NCI-H1417 (cell line): ENCODE data around the gene RYR2.

Source experiments
- DNase-seq, 3 experiments: peaks; one replicate each; lab custom pipeline; 2025; lab: John Stamatoyannopoulos, UW

Gene RYR2

DNA sequence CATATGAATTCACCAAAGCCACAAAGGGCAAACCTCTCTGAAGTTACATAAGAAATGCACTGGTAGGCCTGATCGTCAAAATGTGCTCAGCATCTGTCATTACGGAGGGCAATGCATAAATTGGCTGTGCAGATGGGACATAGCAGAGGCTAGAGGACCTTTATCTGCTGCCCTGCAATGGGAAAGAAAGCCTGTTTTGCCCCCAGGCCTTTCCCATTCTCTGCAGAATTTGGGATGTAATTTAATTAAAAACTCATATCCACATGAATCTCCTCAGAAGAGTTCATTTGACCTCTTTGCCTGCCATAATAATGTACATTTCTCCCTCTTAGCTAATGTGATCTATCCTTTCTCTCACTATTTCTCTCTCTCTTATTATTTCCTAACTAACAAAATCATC lies 690.7 kb downstream of the RYR2 start:
- DNase-seq: no peak

GRCh38 chr1:237736372-237737029 lies 694.5 kb downstream of the RYR2 start:
- DNase-seq: peak in 1 of 3 experiments; percentile 8

- no peak for DNase-seq
These were observed 695.5 kb downstream of the RYR2 start for GRCh38 chr1:237737448-237737847.

DNA sequence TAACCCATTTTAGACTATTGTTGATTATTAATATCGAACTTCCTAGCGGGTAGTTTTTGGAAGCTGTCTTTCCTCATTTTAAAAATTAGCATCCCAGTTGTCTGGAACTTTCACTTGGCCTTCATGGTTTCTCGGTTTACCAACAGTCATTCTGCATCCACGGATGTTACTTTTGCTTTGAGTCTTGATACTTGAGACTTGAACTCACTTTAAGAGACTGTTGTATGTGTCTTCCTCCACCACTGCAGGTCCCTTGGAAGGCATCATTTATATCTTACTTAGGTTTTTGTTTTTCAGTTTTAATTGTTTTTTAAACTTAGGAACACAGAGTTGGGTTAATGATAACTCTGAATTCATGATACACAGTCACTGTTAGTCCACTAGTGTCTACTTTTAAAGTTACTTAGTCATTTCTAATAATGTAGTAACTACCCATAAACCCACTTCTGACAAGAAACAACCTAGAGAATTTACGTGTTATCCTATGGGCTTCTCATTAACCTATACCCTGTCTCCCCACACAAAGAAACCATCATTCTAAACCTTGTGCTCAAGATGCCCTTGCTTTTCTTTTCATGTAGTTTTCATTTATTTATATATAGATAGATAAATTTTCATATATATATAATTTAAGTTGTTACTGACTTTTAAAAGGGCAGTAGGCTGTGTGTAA lies 696.1 kb downstream of the RYR2 start:
- no peak for DNase-seq

DNA sequence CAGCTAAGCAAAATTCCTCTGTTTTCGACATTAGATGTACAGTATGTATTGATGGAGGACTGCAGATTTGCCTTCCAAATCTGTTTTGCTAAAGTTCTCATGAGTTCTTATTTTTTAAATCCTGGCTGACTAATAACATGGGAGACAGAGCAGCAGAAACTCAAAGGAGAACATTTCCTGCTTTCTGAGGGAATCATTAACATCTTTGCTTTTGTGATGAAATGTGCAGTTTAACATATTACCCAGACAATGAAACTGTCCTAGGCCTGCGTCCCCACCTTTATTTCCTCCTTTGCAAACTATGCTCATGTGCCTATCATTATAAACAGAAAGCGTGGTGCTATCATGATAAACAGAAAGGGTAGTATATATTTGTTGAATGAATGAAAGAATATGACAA lies 698.9 kb downstream of the RYR2 start:
- DNase-seq: no peak

GRCh38 chr1:237745545-237745944 lies 703.6 kb downstream of the RYR2 start:
- DNase-seq: no peak

- no peak for DNase-seq
These were observed 706.4 kb downstream of the RYR2 start for GRCh38 chr1:237748171-237748960.

- DNase-seq: no peak
These were observed 707.1 kb downstream of the RYR2 start for GRCh38 chr1:237749122-237749521.

DNA sequence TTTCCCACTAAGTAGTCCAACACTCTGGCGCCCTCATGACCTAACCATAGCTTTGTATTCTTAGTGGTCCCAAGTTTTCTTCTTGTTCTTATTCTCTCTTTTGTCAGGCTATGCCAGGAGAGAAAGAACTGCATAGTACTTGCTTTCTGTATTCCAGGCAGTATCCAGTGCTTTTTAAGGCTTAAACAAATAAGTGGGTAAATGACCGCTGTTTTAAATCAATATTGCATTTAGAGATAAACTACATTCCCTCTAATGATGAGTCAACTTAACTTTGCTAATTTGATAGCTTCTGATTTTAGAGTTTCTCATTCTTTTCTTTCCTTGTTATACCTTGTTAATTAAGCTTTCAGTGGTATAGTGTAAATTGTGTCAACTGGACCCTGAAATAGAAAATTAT lies 709.1 kb downstream of the RYR2 start:
- DNase-seq: no peak

DNA sequence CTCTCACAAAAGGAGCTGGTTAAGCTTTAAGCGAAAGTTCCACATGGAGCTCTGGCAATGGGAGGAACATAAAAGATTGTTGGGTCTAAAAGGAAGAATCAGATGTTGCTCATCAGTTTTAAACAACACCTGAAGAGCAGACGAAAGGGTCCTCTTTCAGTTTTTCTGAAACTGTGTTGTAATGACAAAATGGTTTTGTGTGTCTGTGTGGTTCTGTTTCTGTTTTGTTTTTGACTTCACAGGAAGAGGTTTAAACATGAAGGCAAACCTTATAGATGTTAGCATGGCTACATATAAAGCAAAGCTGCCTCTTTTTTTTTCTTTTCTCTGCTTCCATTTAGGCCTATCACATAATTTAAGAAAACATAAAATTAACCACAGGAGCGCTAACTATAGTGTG lies 712.6 kb downstream of the RYR2 start:
- DNase-seq: no peak

DNA sequence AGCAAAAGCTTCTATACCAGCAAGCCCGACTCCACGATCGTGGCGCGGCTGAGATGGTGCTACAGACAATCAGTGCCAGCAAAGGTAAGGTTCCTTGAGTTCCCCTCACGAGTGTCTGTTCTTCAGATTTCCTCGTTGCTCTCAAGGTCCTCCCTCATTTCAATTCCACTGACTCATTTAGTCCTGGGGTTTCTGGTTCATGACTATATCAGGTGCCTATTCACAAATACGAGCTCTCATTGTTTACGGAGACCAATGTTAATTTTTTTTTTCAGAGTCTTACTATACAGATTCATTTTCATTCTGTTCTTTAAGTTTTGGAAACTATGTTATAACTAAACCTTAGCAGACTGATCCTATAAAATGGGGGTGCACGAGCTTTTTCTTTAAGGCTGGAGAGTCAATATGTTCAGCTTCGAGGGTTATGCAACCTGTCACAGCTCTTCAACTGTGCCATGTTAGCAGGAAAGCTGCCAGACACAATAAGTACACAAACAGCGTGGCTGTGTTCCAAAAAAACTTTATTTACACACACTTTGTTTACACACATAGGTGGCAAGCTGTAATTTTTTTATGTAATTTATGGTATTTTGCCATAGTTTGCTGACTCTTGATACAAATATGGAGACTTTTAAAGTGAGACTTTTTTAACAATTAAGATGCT lies 714.5 kb downstream of the RYR2 start:
- DNase-seq: no peak

GRCh38 chr1:237759377-237759776 lies 717.4 kb downstream of the RYR2 start:
- no peak for DNase-seq

- DNase-seq: no peak
These were observed 719.0 kb downstream of the RYR2 start for GRCh38 chr1:237760951-237761350.

DNA sequence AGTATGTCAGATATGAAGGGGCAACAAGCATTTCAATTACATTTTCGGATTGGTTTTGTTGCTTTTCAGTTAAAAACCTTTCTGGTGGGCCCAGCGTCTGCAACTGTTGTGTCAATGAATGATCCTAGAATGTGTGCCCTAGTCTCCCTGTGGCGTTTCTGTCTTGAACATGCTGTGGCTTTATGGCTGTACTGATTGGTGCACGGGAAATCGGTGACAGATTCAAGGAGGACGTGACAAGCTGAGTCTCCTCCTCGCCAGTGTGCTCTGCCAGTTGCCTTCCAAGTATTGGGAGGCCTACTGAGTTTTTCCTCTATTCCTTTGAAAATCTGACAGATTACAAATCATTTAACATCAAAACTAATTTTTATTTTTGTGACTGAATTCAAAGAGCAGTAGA lies 721.2 kb downstream of the RYR2 start:
- DNase-seq: no peak

DNA sequence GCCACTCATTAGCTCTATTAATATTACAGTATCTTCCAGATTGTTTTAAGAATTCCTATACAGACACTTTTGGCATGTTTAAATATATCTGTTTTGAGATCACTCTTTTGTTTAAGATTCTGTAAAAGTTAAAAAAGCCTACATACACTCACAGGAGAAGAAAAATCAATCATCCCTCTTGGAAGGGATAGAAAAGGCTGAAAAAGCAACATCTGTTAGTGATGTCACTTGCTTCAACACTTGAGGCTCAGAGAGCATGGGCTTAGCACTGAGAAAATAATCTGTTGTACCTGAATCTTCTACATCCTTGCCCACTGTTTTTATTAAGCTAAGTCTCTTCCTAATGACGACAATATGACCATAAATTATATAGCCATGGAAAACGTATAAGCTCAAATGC lies 721.8 kb downstream of the RYR2 start:
- no peak for DNase-seq

- no peak for DNase-seq
These were observed 727.9 kb downstream of the RYR2 start for GRCh38 chr1:237769916-237770315.

GRCh38 chr1:237772009-237772408 lies 730.0 kb downstream of the RYR2 start:
- no peak for DNase-seq

DNA sequence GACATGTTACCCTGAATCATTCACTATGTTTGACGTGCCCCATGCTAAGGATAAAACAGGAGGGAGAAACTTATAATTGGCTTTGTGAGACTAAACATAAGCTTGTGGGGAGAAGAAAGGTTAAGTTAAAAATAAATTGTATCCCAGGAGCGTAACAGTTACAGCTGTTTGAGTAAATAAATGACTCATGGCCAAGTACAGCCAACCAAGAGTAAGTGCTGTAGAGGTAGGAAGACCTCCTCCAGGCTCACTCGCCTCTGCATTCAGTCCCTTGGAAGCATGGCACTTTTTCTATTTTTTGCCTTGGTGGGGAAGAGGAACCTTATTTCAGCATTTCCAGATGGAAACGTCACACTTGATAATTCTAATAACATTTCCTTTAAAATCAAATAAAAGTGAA lies 732.3 kb downstream of the RYR2 start:
- DNase-seq: no peak

GRCh38 chr1:237779356-237779755 lies 737.4 kb downstream of the RYR2 start:
- no peak for DNase-seq

GRCh38 chr1:237786066-237786719 lies 744.2 kb downstream of the RYR2 start:
- no peak for DNase-seq

DNA sequence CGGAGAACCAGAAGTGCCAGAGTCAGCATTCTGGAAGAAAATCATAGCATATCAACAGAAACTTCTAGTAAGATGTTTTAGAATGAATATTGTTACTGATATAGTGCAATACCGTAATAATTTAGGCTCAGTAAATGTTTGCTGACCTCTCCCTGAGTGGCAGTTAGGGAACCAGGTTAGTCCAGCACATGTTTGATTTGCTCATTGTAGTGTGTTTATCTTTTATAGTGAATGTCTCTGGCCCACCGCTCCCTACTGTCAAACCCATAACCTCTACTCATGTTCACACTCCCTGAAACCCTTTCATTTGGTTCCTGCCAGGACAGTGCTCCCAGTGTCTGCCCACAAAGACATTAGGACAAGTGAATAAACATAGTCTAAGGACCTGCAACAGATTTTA lies 746.1 kb downstream of the RYR2 start:
- DNase-seq: no peak

GRCh38 chr1:237789619-237790018 lies 747.6 kb downstream of the RYR2 start:
- DNase-seq: no peak
